CD14-positive monocyte (primary cell): ENCODE data around the gene ANO2. TPM values are rescaled to one million over a fixed set of nuclear protein-coding genes. Genes with fewer than 3 reads are reported as not detected.

Experiments
- DNase-seq, 3 donors: peaks; one replicate each; pipeline ENCODE4 v3.0.0-alpha.2; 2011 to 2022
- H2AFZ ChIP-seq: 2 replicates; pipeline ENCODE4 v1.6.0; 2012; ENCODE audit warnings: mild to moderate bottlenecking, low read depth, low read length, inconsistent platforms; ENCODE audit not compliant: insufficient read depth, poor library complexity, severe bottlenecking
- H3K27ac ChIP-seq, 2 donors: 1 replicate in 1 of 2; 2 replicates in 1 of 2; pipeline ENCODE4 v1.5.1; 2012 to 2013; ENCODE audit warnings: low read length in 2 of 2, control low read depth in 1 of 2, inconsistent platforms in 1 of 2, low read depth in 1 of 2, mild to moderate bottlenecking in 1 of 2
- H3K27me3 ChIP-seq, 2 donors: one replicate each; pipeline versions ENCODE4 v1.6.0 to v1.6.1; 2011 to 2013; ENCODE audit warnings: low read length in 2 of 2; ENCODE audit not compliant: control insufficient read depth in 2 of 2, insufficient read depth in 2 of 2
- H3K36me3 ChIP-seq, 2 donors: replicated peaks in 1 of 2; 1 replicate in 1 of 2; 2 replicates in 1 of 2; pipeline versions ENCODE4 v1.5.1 to v1.6.1; 2012 to 2013; ENCODE audit warnings: low read length in 2 of 2, control low read depth in 1 of 2, inconsistent platforms in 1 of 2, mild to moderate bottlenecking in 1 of 2; ENCODE audit not compliant: insufficient read depth in 2 of 2, control insufficient read depth in 1 of 2
- H3K4me1 ChIP-seq, 2 donors: 1 replicate in 1 of 2; 2 replicates in 1 of 2; pipeline versions ENCODE4 v1.5.1 to v1.6.1; 2012 to 2013; ENCODE audit warnings: low read length in 2 of 2, control low read depth in 1 of 2, inconsistent platforms in 1 of 2, mild to moderate bottlenecking in 1 of 2, moderate library complexity in 1 of 2; ENCODE audit not compliant: insufficient read depth in 2 of 2, control insufficient read depth in 1 of 2
- H3K4me2 ChIP-seq: replicated peaks from 2 replicates; pipeline ENCODE3; 2012; ENCODE audit warnings: low read length, moderate library complexity, mild to moderate bottlenecking; ENCODE audit not compliant: poor library complexity, severe bottlenecking; ENCODE audit errors: extremely low read depth
- H3K4me3 ChIP-seq, 3 experiments: fragments of 200-600 bp in 1 of 3; sonication (generic) in 1 of 3; replicated peaks in 1 of 3; 1 replicate in 2 of 3; 2 replicates in 1 of 3; pipeline ENCODE4 v1.5.1; 2011 to 2013; ENCODE audit warnings: low read length in 3 of 3, mild to moderate bottlenecking in 3 of 3, control low read depth in 2 of 3, low read depth in 2 of 3, inconsistent platforms in 1 of 3, moderate library complexity in 1 of 3
- H3K79me2 ChIP-seq: 2 replicates; pipeline ENCODE4 v1.6.0; 2012; ENCODE audit warnings: mild to moderate bottlenecking, control low read depth, inconsistent platforms, low read length, moderate library complexity; ENCODE audit not compliant: insufficient read depth
- H3K9ac ChIP-seq: 2 replicates; pipeline ENCODE4 v1.6.0; 2017; ENCODE audit warnings: low read length, mild to moderate bottlenecking; ENCODE audit not compliant: insufficient read depth, poor library complexity, severe bottlenecking
- H3K9me3 ChIP-seq, 2 donors: replicated peaks in 1 of 2; 1 replicate in 1 of 2; 2 replicates in 1 of 2; pipeline versions ENCODE4 v1.5.1 to v1.6.1; 2012 to 2013; ENCODE audit warnings: low read length in 2 of 2, control low read depth in 1 of 2; ENCODE audit not compliant: control insufficient read depth in 1 of 2, insufficient read depth in 1 of 2
- H4K20me1 ChIP-seq: 2 replicates; pipeline ENCODE4 v1.6.0; 2012; ENCODE audit warnings: mild to moderate bottlenecking, low read length, control low read depth, moderate library complexity; ENCODE audit not compliant: insufficient read depth
- H3K27ac Mint-ChIP-seq, 7 donors: one replicate each; pipeline ENCODE4 v1.8.0; 2020; ENCODE audit warnings: mild to moderate bottlenecking in 7 of 7, mixed read lengths in 7 of 7, moderate library complexity in 6 of 7, inconsistent platforms in 2 of 7
- H3K27me3 Mint-ChIP-seq, 3 donors: one replicate each; pipeline ENCODE4 v1.8.0; 2021 to 2022; ENCODE audit warnings: low read depth in 3 of 3, mild to moderate bottlenecking in 3 of 3, mixed read lengths in 3 of 3, moderate library complexity in 3 of 3, inconsistent platforms in 1 of 3
- H3K36me3 Mint-ChIP-seq, 2 donors: one replicate each; pipeline ENCODE4 v1.8.0; 2020; ENCODE audit warnings: mixed read lengths in 2 of 2, inconsistent platforms in 1 of 2, mild to moderate bottlenecking in 1 of 2
- H3K4me1 Mint-ChIP-seq: one replicate; pipeline ENCODE4 v1.8.0; 2020; ENCODE audit warnings: mild to moderate bottlenecking, mixed read lengths
- H3K4me3 Mint-ChIP-seq, 2 donors: one replicate each; pipeline ENCODE4 v1.8.0; 2020; ENCODE audit warnings: mild to moderate bottlenecking in 2 of 2, mixed read lengths in 2 of 2, moderate library complexity in 1 of 2
- H3K9me3 Mint-ChIP-seq, 7 donors: one replicate each; pipeline ENCODE4 v1.8.0; 2020 to 2022; ENCODE audit warnings: mixed read lengths in 7 of 7, mild to moderate bottlenecking in 6 of 7, moderate library complexity in 6 of 7, inconsistent platforms in 2 of 7
- CTCF ChIP-seq: fragments of 200-600 bp; IDR thresholded peaks from one replicate; pipeline ENCODE4 v1.8.0; 2022; ENCODE audit warnings: antibody characterized with exemption, mild to moderate bottlenecking
- WGBS: methylation state at CpG from one replicate; pipeline ENCODE4 v1.1.5; 2013; ENCODE audit warnings: missing lambda C conversion rate; ENCODE audit not compliant: insufficient coverage; 5-methylcytosine and 5-hydroxymethylcytosine counted together
- intact Hi-C, 2 donors: fragments of 100-400 bp; cut with micrococcal nuclease; formaldehyde crosslinking; loops; one replicate each; pipeline versions ENCODE4 v1.15.0 to v1.15.1; 2023
- polyA plus RNA-seq, 3 donors: library from polyadenylated mRNA; depleted of rRNA in 1 of 3; unstranded in 2 of 3; stranded (reverse) in 1 of 3; fragments of 300-500 nt in 2 of 3; fragments of >200 nt in 1 of 3; fragmentation: Illumina TruSeq in 2 of 3; gene quantifications; 1 replicate in 2 of 3; 2 replicates in 1 of 3; pipeline ENCODE4 v1.2.3, GENCODE V29; 2012 to 2021

Gene ANO2
- polyA plus RNA-seq, 3 donors = not detected

GRCh38 chr12:5856692-5857091, 88.4 kb downstream of the ANO2 start:
- H3K27me3 Mint-ChIP-seq = peaks cover 3 to 12% (median 5%) of the 10 kb centered on the region in 3 donors
- Histone ChIP-seq H3K4me1 (no peaks in the 10 kb centered on the region), H3K79me2 (no peaks in the 10 kb centered on the region), H3K9ac (no peak overlapping the region), H4K20me1 (no peaks in the 10 kb centered on the region), H3K9me3 (peaks cover 0 to 4% of the 10 kb centered on the region in 2 donors), H3K4me2 (no peak overlapping the region), H3K4me3 (no peak overlapping the region), H3K27me3 (no peaks in the 10 kb centered on the region), H2AFZ (no peak overlapping the region), H3K27ac (no peak overlapping the region), H3K36me3 (no peaks in the 10 kb centered on the region)
- no peaks in the 10 kb centered on the region for H3K36me3 Mint-ChIP-seq
- WGBS = 100% methylated on average over 1 of the region's 4 CpGs
- H3K4me3 Mint-ChIP-seq = no peak overlapping the region
- no peaks in the 10 kb centered on the region for H3K4me1 Mint-ChIP-seq
- TF ChIP-seq CTCF = no peak
- no peak for DNase-seq
- H3K9me3 Mint-ChIP-seq = peaks cover 0 to 7% (median 0%) of the 10 kb centered on the region in 7 donors
- intact Hi-C loops = no loop called here
- no peak overlapping the region for H3K27ac Mint-ChIP-seq

GRCh38 chr12:5846950-5847349, 98.1 kb downstream of the ANO2 start:
- H3K27me3 ChIP-seq = no peaks in the 10 kb centered on the region
- H3K9ac ChIP-seq = no peak overlapping the region
- intact Hi-C loops = no loop called here
- DNase-seq = no peak
- H3K9me3 Mint-ChIP-seq = peaks cover 0 to 7% (median 2%) of the 10 kb centered on the region in 7 donors
- no peaks in the 10 kb centered on the region for H3K36me3 Mint-ChIP-seq
- H2AFZ ChIP-seq = no peak overlapping the region
- H3K4me1 ChIP-seq = no peaks in the 10 kb centered on the region
- H3K27me3 Mint-ChIP-seq = peaks cover 2 to 8% (median 6%) of the 10 kb centered on the region in 3 donors
- no peaks in the 10 kb centered on the region for H3K9me3 ChIP-seq
- H3K27ac ChIP-seq = no peak overlapping the region
- H3K4me2 ChIP-seq = no peak overlapping the region
- H3K4me1 Mint-ChIP-seq = no peaks in the 10 kb centered on the region
- no peaks in the 10 kb centered on the region for H3K79me2 ChIP-seq
- H4K20me1 ChIP-seq = no peaks in the 10 kb centered on the region
- H3K4me3 Mint-ChIP-seq = no peak overlapping the region
- no peak for TF ChIP-seq CTCF
- 86% methylated on average over 1 of the region's 1 CpG for WGBS
- H3K27ac Mint-ChIP-seq = no peak overlapping the region
- no peaks in the 10 kb centered on the region for H3K36me3 ChIP-seq
- H3K4me3 ChIP-seq = no peak overlapping the region
